Measurements from ENCODE around the gene FABP6. TPM values are rescaled to one million over a fixed set of nuclear protein-coding genes. Genes with fewer than 3 reads are reported as not detected.
A peak's percentile ranks its signal among the peaks of the same experiment; 100 is the strongest.

FABP6 gene
- polyA plus RNA-seq, 1 donor = not detected

DNA sequence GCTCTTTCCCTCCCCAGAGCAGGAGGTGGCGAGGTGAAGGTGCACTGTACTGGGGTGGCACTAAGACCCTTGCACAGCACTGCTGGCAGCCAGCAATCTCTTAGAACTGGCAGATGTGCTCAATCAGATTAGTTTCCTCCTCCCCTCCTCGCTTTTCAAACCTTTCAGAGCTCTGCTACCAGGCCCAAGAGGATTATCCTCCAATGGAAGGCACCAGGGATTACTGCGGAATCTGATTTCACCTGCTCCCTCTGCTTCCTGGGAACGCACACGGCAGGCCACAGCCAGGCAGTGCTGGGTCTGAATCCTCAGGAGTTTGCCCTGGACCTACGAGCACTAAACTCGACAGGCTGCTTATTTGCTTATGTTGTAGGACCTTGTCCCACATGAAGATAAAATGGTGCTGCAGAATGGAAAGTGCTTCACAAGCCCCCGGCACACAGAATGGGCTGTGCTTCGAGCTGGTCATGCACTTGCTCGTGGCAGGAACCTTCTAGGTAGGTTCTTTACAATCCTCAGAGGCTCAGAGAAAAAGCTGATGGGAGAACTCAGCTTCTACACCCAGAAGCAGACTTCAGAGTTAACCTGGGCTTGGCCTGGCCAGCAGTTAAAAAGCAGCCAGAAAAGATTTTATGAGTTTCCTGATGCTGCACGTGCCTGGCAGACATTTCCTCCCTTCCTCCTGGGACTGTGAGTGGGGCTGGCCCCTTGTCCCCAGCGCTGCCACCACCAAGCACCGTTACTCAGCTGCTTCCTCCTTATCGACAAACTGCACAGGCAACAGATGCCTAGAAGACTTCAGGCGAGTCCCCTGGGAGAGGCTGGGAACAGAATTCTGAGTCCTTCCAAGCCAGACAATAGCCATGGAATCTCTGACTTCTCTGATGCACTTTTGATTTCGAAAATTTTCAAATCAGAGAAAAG lies 33.1 kb downstream of the FABP6 start:
- no peak for DNase-seq

DNA sequence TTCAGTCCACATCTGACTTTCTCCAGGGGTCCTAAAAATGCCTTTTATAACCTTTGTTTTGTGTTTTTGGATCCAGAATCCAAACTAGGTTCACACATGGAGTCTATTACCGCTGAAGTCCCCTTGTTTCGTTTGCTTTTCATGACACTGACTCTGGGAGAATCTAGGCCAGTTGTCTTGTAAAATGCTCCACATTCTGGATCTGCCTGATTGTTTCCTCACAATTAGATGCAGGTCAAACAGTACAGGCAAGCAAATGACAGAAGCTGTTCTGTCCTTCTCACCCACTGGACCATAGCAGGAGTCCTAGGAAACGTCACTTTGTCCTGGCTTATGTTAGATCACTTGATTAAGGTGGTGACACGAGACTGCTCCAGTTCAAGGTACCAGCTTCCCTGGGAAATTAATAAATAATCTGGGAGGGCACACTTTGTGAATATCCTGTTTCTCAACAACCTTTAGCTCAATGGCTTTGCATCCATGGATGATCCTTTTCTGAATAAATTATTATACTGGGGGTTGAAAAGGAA lies 34.1 kb downstream of the FABP6 start:
- no peak for DNase-seq

DNA sequence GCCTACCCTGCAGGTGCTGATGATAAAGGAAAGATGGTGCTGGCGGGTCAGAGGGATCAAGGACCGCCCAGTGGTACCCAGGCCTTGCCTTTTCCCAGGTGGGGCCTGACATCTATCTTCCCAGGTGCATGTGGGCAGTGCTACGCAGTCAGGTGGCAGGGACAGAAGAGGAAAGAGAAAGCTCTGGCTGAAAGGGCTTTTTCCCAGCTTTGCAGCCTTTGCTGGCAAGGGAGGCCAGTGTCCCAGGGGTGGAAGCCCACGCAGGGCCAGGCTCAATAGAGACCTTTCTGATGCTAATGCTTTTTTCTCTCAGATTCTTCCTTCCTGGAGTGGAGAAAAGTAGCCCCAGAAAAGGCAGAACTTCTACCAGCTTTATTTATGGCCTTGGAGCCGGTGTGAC lies 36.7 kb downstream of the FABP6 start:
- DNase-seq = no peak

- DNase-seq = no peak
Observed at GRCh38 chr5:160266752-160267345, 37.5 kb downstream of the FABP6 start.

GRCh38 chr5:160268121-160268520 lies 38.8 kb downstream of the FABP6 start:
- no peak for DNase-seq

- DNase-seq = no peak
Observed at GRCh38 chr5:160269017-160269416, 39.7 kb downstream of the FABP6 start.

- no peak for DNase-seq
Observed at GRCh38 chr5:160270704-160271103, 41.4 kb downstream of the FABP6 start.

GRCh38 chr5:160271396-160271795 lies 42.1 kb downstream of the FABP6 start:
- DNase-seq = peak; percentile 49

- no peak for DNase-seq
Observed at GRCh38 chr5:160271836-160272235, 42.5 kb downstream of the FABP6 start.

GRCh38 chr5:160272264-160272663 lies 43.0 kb downstream of the FABP6 start:
- DNase-seq = no peak

- DNase-seq = no peak
Observed at GRCh38 chr5:160272889-160273288, 43.6 kb downstream of the FABP6 start.

DNA sequence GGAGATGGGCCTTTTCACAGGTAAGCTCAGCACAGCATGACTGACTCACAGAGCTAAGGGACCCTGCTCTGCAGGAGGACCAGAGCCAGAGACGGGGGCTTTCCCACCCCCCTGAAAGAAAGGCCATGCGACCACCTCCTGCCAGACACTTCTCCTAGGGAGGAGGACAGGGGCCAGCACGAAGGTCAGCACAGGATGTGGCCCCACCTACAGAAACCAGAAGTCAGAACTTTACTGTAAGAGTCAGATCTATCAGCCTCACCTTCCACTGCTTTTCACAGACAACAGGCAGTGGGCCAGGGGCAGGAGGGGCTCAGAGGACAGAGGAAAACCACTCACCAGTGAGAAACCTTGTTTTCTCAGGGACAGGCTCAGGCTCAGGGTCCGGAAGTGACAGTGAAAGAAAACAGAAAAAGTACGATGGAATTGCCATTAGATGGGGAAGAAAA lies 45.2 kb downstream of the FABP6 start:
- DNase-seq = no peak

DNA sequence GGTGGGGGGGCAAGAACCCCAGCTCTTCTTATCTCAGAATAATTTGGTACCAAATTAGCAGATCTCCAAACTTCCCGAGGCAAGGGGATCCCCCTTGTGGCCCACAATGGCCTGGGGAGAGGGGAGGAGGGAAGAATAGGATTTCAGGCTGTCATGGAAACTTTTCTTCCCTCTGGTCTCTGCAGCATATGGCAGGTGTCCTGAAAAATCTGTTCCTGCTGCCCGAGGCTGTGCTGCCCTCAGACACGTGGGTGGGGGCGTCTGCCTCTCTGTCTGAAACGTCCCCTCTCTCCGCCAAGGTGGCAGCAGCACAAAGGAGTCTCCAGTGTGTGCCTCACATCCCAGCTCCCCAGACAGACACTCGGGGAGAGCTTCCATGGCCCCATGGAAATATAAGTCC lies 49.0 kb downstream of the FABP6 start:
- DNase-seq = no peak

DNA sequence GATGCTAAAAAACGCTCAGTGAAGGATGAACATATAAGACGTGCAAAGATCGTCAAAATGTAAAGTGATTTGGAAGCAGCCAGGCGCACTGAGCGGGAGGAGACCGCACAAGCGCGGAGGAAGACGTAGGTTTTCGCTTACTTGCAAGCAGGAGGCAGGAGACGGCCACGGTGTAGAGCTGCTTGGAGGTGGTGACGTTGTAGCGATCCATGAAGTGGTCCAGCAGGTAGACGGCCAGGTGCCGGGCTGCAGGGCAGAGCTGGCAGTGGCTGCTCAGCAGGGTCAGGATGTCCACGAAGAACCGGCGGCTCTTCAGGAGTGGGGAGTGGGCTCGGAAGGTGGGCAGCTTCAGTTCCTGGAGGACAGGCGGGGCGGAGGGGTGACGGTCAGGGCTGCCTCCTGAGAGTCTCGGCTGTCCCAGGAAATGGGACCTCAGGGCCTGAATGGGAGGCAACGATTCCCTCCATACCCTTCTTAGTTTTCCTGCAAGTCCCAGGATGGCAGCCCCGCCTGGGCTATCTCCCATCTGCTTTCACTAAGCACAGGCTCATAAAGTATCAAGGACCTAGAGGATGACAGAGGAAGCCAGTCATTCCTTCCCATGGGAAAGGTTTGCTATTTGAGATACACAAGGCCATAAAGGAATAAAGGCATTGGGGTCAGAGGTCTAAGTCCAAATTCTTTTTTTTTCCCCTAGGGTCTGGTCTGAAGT lies 51.2 kb downstream of the FABP6 start:
- no peak for DNase-seq

DNA sequence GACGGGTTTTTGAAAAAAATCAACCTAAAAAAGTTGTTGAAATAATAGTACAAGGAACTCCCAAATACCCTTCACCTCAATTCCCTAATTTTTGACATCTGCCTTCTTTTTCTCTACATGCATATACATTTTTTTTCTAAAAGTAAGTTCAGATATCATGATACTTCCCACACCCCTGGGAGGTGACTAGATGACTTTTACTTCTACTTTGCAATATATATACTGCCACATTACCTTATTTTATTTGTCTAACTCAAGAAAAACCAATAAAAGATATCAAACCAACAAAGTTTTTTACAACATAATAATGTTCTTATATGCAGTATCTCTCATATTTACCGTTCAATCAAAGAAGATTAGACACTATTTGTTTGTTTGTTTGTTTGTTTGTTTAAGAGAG lies 52.0 kb downstream of the FABP6 start:
- DNase-seq = no peak

DNA sequence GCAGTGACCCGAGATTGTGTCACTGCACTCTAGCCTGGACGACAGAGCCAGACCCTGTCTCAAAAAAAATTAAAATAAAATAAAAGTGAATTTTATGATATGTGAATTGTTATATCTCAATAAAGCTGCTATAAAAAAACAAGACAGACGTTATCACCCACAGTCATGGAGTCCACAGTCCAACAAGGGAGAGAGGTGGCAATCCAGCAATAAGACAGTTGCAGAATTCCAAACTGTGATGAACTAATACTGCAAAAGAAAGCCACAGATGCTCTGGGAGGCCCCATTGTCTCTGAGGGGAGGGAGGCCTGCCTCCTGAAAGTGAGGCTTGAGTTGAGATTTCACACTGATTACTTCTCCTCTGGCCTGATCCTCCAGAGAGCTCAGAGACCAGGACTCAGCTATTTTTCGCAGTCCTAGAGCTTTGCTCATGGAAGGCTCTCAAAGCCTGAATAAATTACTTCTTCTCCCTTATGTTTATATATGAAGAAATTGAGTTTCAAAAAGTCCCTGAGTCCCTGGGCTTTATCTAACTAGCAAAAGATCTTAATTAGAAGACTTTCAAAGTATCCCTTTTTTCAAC lies 55.1 kb downstream of the FABP6 start:
- DNase-seq = no peak

DNA sequence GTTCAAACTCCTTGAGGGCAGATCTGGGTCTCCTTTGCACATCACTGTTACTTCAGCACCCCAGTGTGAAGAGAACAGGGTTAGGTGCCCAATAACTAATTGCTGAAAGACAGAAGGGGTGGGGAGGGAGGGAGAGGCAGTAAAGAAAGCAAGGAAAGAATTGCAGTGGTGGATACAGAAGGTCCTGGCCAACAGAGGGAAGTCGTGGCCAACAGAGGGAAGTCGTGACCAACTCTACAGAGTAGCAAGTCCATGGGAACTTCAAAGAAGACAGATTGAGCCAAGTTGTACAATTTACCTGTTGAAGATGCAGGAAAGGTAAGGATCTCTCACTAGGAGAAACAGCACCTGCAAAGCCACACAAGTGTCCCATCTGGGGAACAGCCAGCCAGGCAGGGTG lies 56.0 kb downstream of the FABP6 start:
- no peak for DNase-seq

- DNase-seq = no peak
Observed at GRCh38 chr5:160286947-160287346, 57.6 kb downstream of the FABP6 start.

DNA sequence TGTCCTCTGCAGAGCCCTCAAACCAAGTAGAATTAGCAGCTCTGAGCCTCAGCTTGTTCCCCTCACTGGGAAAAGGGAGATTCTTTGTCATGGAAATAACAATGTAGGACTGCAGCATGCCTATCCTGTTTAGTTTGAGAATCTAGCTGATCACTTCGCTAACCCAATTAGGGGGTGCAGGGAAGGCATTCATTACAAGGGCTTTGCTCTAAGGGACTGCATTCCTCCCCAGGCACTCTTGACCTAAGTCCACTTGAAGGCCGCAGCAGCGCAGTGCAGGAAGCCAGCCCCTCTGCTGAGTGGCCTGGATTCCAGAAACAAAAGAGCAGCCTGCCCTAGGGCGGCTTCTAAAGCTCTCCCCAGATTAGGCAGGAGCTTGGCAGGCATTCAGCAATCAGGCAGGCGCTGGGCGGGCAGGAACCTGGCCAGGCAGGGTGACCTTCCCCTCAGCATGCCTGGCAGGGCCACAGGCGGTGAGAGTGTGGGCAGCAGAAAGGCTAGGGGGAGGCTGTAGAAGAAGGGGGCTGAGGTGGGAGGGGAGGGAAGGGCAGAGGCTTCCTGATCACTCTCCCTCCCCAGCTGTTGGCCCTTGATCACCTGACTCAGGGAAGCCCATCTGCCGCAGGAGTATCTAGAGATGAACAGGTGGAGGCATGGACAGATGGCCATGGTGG lies 58.2 kb downstream of the FABP6 start:
- DNase-seq = peak; percentile 34

Measured in left kidney (tissue), 2 donors.